ENCODE results near the gene RAPGEF2. TPM values are rescaled to one million over a fixed set of nuclear protein-coding genes. Genes with fewer than 3 reads are reported as not detected.
A peak's percentile ranks its signal among the peaks of the same experiment; 100 is the strongest.

The RAPGEF2 gene
- total and polyA plus RNA-seq, 10 of the 15 experiments (the other 5 are each of a cell fraction or from before 2014, with no cell fraction given): 0.31 to 24.0 (median 2.9) TPM

- no peaks in the 10 kb centered on the region for H3K4me1 ChIP-seq (ENCODE audit: control insufficient read depth, insufficient read depth, low read length)
- no peak overlapping the region for H3K9ac ChIP-seq (ENCODE audit: control insufficient read depth, insufficient read depth, low read length)
- DNase-seq (ENCODE audit: low read depth, low spot score): no peak
- H3K4me2 ChIP-seq (ENCODE audit: control insufficient read depth, insufficient read depth): no peak overlapping the region
- no peaks in the 10 kb centered on the region for H3K79me2 ChIP-seq (ENCODE audit: control insufficient read depth, insufficient read depth, low read length)
- H3K9me3 ChIP-seq (replicated peaks; ENCODE audit: control insufficient read depth, insufficient read depth, low read length): no peaks in the 10 kb centered on the region
- H3K27ac ChIP-seq (ENCODE audit: control insufficient read depth, insufficient read depth): no peak overlapping the region
- H4K20me1 ChIP-seq (ENCODE audit: control insufficient read depth, insufficient read depth): no peaks in the 10 kb centered on the region
- ATAC-seq: no peak
- SMC1A ChIA-PET (ENCODE audit: uncharacterized antibody, unreplicated experiment): interaction anchor here (1.4 kb wide), 1 partner anchor 9 kb away, joined by 4 read pairs; no protein-coding TSS in a partner anchor
- POLR2A ChIA-PET: no interaction called here
- no peak for FAIRE-seq
- in situ Hi-C loops (cut with MboI): no loop called here
- no peaks in the 10 kb centered on the region for H3K36me3 ChIP-seq (ENCODE audit: control insufficient read depth in 2 of 2, insufficient read depth in 2 of 2, low read length in 1 of 2)
- H3K4me3 ChIP-seq: no peak overlapping the region
- intact Hi-C loops (cut with micrococcal nuclease; ENCODE audit: unreplicated experiment): no loop called here
- no peaks in the 10 kb centered on the region for H3K27me3 ChIP-seq (replicated peaks in 1 of 2; ENCODE audit: control insufficient read depth in 2 of 2, insufficient read depth in 2 of 2, low read length in 1 of 2)
- BruUV-seq (replicated peaks): no TSS peak
- TF ChIP-seq EZH2 (IDR thresholded peaks at IDR 0.05; ENCODE audit: borderline replicate concordance, control insufficient read depth, low read depth, low read length) (no peak), RUNX3 (IDR thresholded peaks at IDR 0.05; ENCODE audit: low read length) (peak; percentile 39; the same call in 1 of the 2 replicates), CEBPB (IDR thresholded peaks at IDR 0.05; ENCODE audit: borderline replicate concordance in 1 of 2, low read depth in 2 of 2, low read length in 2 of 2) (no peak)
- 59% methylated on average over 4 of the region's 4 CpGs for WGBS (ENCODE audit: insufficient coverage, insufficient replicate concordance, low lambda C conversion rate, missing lambda C conversion rate)
- CTCF ChIA-PET: interaction anchor here (0.6 kb wide), 1 partner anchor 403 kb away, joined by 3 read pairs; no protein-coding TSS in a partner anchor
- no peak overlapping the region for H2AFZ ChIP-seq (ENCODE audit: control insufficient read depth, low read depth, low read length)
- RAD21 ChIA-PET (ENCODE audit: unreplicated experiment): no interaction called here
Measured at GRCh38 chr4:159297091-159297490, 194.2 kb downstream of the RAPGEF2 start.

- Histone ChIP-seq H3K27ac (ENCODE audit: control insufficient read depth, insufficient read depth) (no peak overlapping the region), H3K4me2 (ENCODE audit: control insufficient read depth, insufficient read depth) (no peak overlapping the region), H3K27me3 (replicated peaks in 1 of 2; ENCODE audit: control insufficient read depth in 2 of 2, insufficient read depth in 2 of 2, low read length in 1 of 2) (no peaks in the 10 kb centered on the region), H3K4me1 (ENCODE audit: control insufficient read depth, insufficient read depth, low read length) (no peaks in the 10 kb centered on the region), H2AFZ (ENCODE audit: control insufficient read depth, low read depth, low read length) (no peak overlapping the region), H4K20me1 (ENCODE audit: control insufficient read depth, insufficient read depth) (no peaks in the 10 kb centered on the region), H3K36me3 (ENCODE audit: control insufficient read depth in 2 of 2, insufficient read depth in 2 of 2, low read length in 1 of 2) (no peaks in the 10 kb centered on the region), H3K4me3 (no peak overlapping the region), H3K79me2 (ENCODE audit: control insufficient read depth, insufficient read depth, low read length) (no peaks in the 10 kb centered on the region), H3K9me3 (replicated peaks; ENCODE audit: control insufficient read depth, insufficient read depth, low read length) (no peaks in the 10 kb centered on the region), H3K9ac (ENCODE audit: control insufficient read depth, insufficient read depth, low read length) (no peak overlapping the region)
- TF ChIP-seq POLR2AphosphoS5 (IDR thresholded peaks at IDR 0.05; ENCODE audit: low read length) (no peak), HDAC2 (IDR thresholded peaks at IDR 0.05) (no peak), PKNOX1 (IDR thresholded peaks at IDR 0.05) (peak; percentile 51), HCFC1 (IDR thresholded peaks at IDR 0.05; ENCODE audit: low read length) (no peak), NFIC (IDR thresholded peaks at IDR 0.05; ENCODE audit: low read depth, low read length) (no peak), IRF4 (IDR thresholded peaks at IDR 0.05; ENCODE audit: low read depth, low read length) (no peak)
- TF ChIP-seq, protein P1, sequence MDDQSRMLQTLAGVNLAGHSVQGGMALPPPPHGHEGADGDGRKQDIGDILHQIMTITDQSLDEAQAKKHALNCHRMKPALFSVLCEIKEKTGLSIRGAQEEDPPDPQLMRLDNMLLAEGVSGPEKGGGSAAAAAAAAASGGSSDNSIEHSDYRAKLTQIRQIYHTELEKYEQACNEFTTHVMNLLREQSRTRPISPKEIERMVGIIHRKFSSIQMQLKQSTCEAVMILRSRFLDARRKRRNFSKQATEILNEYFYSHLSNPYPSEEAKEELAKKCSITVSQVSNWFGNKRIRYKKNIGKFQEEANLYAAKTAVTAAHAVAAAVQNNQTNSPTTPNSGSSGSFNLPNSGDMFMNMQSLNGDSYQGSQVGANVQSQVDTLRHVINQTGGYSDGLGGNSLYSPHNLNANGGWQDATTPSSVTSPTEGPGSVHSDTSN (IDR thresholded peaks at IDR 0.05; ENCODE audit: insufficient replicate concordance, low read depth, low read length): peak; percentile 43
- ChIA-PET RAD21 (ENCODE audit: unreplicated experiment) (no interaction called here), CTCF (interaction anchor here (0.6 kb wide), 1 partner anchor 90 kb away, joined by 4 read pairs; no protein-coding TSS in a partner anchor), SMC1A (ENCODE audit: uncharacterized antibody, unreplicated experiment) (no interaction called here), POLR2A (no interaction called here)
- WGBS (ENCODE audit: insufficient coverage, insufficient replicate concordance, low lambda C conversion rate, missing lambda C conversion rate): 29% methylated on average over 4 of the region's 4 CpGs
- FAIRE-seq (peak; percentile 66), ATAC-seq (peak; percentile 39; the same call in 1 of the 3 replicates), DNase-seq (ENCODE audit: low read depth, low spot score) (no peak)
- BruUV-seq (replicated peaks): no TSS peak
- intact Hi-C loops (cut with micrococcal nuclease; ENCODE audit: unreplicated experiment) (no loop called here), in situ Hi-C loops (cut with MboI) (no loop called here)
Measured at GRCh38 chr4:159298502-159298901, 195.6 kb downstream of the RAPGEF2 start.
